ENCODE measurements around the gene CD38. TPM values are rescaled to one million over a fixed set of nuclear protein-coding genes. Genes with fewer than 3 reads are reported as not detected.

The CD38 gene
- polyA plus RNA-seq, 2 of the 4 experiments (the other 2 are of a cell fraction): 7.8 to 12.4 TPM

- Histone ChIP-seq H3K4me3 (no peak overlapping the region), H3K4me1 (no peaks in the 10 kb centered on the region), H3K27ac (no peak overlapping the region), H3K4me2 (no peak overlapping the region), H3K9me3 (peaks cover 14% of the 10 kb centered on the region; the same call in 2 of the 3 replicates)
- DNase-seq (ENCODE audit: low read depth in 1 of 2, low spot score in 1 of 2): no peak
- no peak for ATAC-seq
- ChIA-PET POLR2A (no interaction called here), CTCF (interaction anchor here (1.0 kb wide), 1 partner anchor 214 kb away, joined by 3 read pairs; no protein-coding TSS in a partner anchor)
- FAIRE-seq: no peak
- no peak for TF ChIP-seq NFE2L2 (conservative IDR thresholded peaks at IDR 0.05; ENCODE audit: low read length)
- TF ChIP-seq RNF2 (IDR thresholded peaks at IDR 0.05; ENCODE audit: borderline replicate concordance, low read depth): no peak
- TF ChIP-seq CBX8 (IDR thresholded peaks at IDR 0.05): no peak
- TF ChIP-seq KDM1A (IDR thresholded peaks at IDR 0.05; ENCODE audit: low read depth): no peak
- TF ChIP-seq, protein P1, sequence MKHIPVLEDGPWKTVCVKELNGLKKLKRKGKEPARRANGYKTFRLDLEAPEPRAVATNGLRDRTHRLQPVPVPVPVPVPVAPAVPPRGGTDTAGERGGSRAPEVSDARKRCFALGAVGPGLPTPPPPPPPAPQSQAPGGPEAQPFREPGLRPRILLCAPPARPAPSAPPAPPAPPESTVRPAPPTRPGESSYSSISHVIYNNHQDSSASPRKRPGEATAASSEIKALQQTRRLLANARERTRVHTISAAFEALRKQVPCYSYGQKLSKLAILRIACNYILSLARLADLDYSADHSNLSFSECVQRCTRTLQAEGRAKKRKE (CRISPR knock-in tag; IDR thresholded peaks at IDR 0.05; ENCODE audit: low read depth): no peak
- no peak for TF ChIP-seq MAZ (IDR thresholded peaks at IDR 0.05; ENCODE audit: borderline replicate concordance, low read depth, low read length)
- TF ChIP-seq HOXA7 (CRISPR knock-in tag; IDR thresholded peaks at IDR 0.05): no peak
- no peak for TF ChIP-seq CHD4 (IDR thresholded peaks at IDR 0.05; ENCODE audit: borderline replicate concordance)
- TF ChIP-seq, protein P2, sequence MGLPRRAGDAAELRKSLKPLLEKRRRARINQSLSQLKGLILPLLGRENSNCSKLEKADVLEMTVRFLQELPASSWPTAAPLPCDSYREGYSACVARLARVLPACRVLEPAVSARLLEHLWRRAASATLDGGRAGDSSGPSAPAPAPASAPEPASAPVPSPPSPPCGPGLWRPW (IDR thresholded peaks at IDR 0.05): no peak
- no peak for TF ChIP-seq BCL3 (IDR thresholded peaks at IDR 0.05)
- no peak for TF ChIP-seq NPAS2 (CRISPR knock-in tag; IDR thresholded peaks at IDR 0.05; ENCODE audit: borderline replicate concordance)
- TF ChIP-seq RARB (CRISPR knock-in tag; IDR thresholded peaks at IDR 0.05): no peak
- no peak for TF ChIP-seq CBX2 (IDR thresholded peaks at IDR 0.05; ENCODE audit: borderline replicate concordance, low read depth)
- no peak for TF ChIP-seq RAD21 (conservative IDR thresholded peaks at IDR 0.05 in 1 of 2, IDR thresholded peaks at IDR 0.05 in 1 of 2)
- TF ChIP-seq FOXS1 (CRISPR knock-in tag; IDR thresholded peaks at IDR 0.05): no peak
- TF ChIP-seq FOSL2 (IDR thresholded peaks at IDR 0.05): no peak
- TF ChIP-seq FOSL2 (CRISPR knock-in tag; IDR thresholded peaks at IDR 0.05): no peak
- no peak for TF ChIP-seq CEBPB (IDR thresholded peaks at IDR 0.05)
- no peak for TF ChIP-seq MAFK (IDR thresholded peaks at IDR 0.05; ENCODE audit: partially characterized antibody)
- TF ChIP-seq SREBF2 (IDR thresholded peaks at IDR 0.05): no peak
- no peak for TF ChIP-seq TFCP2L1 (CRISPR knock-in tag; IDR thresholded peaks at IDR 0.05)
- 20% methylated on average over 1 of the region's 1 CpG for WGBS (ENCODE audit: missing lambda C conversion rate)
These were observed 36.0 kb upstream of the CD38 start for GRCh38 chr4:15742083-15742582.

- peaks cover 14% of the 10 kb centered on the region; the same call in 2 of the 3 replicates for H3K9me3 ChIP-seq
- no peak for DNase-seq (ENCODE audit: low read depth in 1 of 2, low spot score in 1 of 2)
- H3K4me2 ChIP-seq: no peak overlapping the region
- no peak for FAIRE-seq
- no peak overlapping the region for H3K27ac ChIP-seq
- POLR2A ChIA-PET: no interaction called here
- 6% methylated on average over 1 of the region's 1 CpG for WGBS (ENCODE audit: missing lambda C conversion rate)
- ATAC-seq: no peak
- no peaks in the 10 kb centered on the region for H3K4me1 ChIP-seq
- CTCF ChIA-PET: no interaction called here
- no peak overlapping the region for H3K4me3 ChIP-seq
- no peak for TF ChIP-seq RAD21 (conservative IDR thresholded peaks at IDR 0.05 in 1 of 2, IDR thresholded peaks at IDR 0.05 in 1 of 2)
- no peak for TF ChIP-seq ZC3H11A (IDR thresholded peaks at IDR 0.05)
- no peak for TF ChIP-seq SREBF2 (IDR thresholded peaks at IDR 0.05)
- TF ChIP-seq HEYL (CRISPR knock-in tag; IDR thresholded peaks at IDR 0.05): no peak
- TF ChIP-seq RNF2 (IDR thresholded peaks at IDR 0.05; ENCODE audit: borderline replicate concordance, low read depth): no peak
- no peak for TF ChIP-seq ELK1 (IDR thresholded peaks at IDR 0.05; ENCODE audit: low read depth, low read length)
- TF ChIP-seq, protein P2 (IDR thresholded peaks at IDR 0.05): no peak
- TF ChIP-seq HDAC2 (IDR thresholded peaks at IDR 0.05): no peak
- no peak for TF ChIP-seq HOXB13 (CRISPR knock-in tag; IDR thresholded peaks at IDR 0.05; ENCODE audit: low read depth)
- no peak for TF ChIP-seq JUNB (IDR thresholded peaks at IDR 0.05)
- TF ChIP-seq NPAS2 (CRISPR knock-in tag; IDR thresholded peaks at IDR 0.05; ENCODE audit: borderline replicate concordance): no peak
- TF ChIP-seq RCOR1 (IDR thresholded peaks at IDR 0.05; ENCODE audit: low read depth, low read length): no peak
- TF ChIP-seq MAZ (IDR thresholded peaks at IDR 0.05; ENCODE audit: borderline replicate concordance, low read depth, low read length): no peak
- TF ChIP-seq ZSCAN20 (CRISPR knock-in tag; IDR thresholded peaks at IDR 0.05): no peak
- TF ChIP-seq E2F6 (IDR thresholded peaks at IDR 0.05; ENCODE audit: borderline replicate concordance, low read depth): no peak
- no peak for TF ChIP-seq CBX8 (IDR thresholded peaks at IDR 0.05)
- TF ChIP-seq TFCP2L1 (CRISPR knock-in tag; IDR thresholded peaks at IDR 0.05): no peak
- TF ChIP-seq KDM5A (IDR thresholded peaks at IDR 0.05): no peak
- TF ChIP-seq ZFP36 (IDR thresholded peaks at IDR 0.05; ENCODE audit: borderline replicate concordance, partially characterized antibody): no peak
- TF ChIP-seq KDM1A (IDR thresholded peaks at IDR 0.05; ENCODE audit: low read depth): no peak
These were observed 35.5 kb upstream of the CD38 start for GRCh38 chr4:15742637-15743036.
